Activated CD4-positive, alpha-beta T cell treated with anti-CD3 and anti-CD28 coated beads for 48 hours (primary cell): Measurements from ENCODE around the gene SLC43A3.
A peak's percentile ranks its signal among the peaks of the same experiment; 100 is the strongest.

Experiments used
- DNase-seq: peaks from one replicate; pipeline ENCODE4 v3.0.0-alpha.2; 2020

Gene SLC43A3

GRCh38 chr11:57426439-57426928 lies 437 bp downstream of the SLC43A3 start:
- DNase-seq, result peak; percentile 28

- DNase-seq, result peak; percentile 31
Observed at GRCh38 chr11:57425565-57426438, 1.1 kb downstream of the SLC43A3 start.

DNA sequence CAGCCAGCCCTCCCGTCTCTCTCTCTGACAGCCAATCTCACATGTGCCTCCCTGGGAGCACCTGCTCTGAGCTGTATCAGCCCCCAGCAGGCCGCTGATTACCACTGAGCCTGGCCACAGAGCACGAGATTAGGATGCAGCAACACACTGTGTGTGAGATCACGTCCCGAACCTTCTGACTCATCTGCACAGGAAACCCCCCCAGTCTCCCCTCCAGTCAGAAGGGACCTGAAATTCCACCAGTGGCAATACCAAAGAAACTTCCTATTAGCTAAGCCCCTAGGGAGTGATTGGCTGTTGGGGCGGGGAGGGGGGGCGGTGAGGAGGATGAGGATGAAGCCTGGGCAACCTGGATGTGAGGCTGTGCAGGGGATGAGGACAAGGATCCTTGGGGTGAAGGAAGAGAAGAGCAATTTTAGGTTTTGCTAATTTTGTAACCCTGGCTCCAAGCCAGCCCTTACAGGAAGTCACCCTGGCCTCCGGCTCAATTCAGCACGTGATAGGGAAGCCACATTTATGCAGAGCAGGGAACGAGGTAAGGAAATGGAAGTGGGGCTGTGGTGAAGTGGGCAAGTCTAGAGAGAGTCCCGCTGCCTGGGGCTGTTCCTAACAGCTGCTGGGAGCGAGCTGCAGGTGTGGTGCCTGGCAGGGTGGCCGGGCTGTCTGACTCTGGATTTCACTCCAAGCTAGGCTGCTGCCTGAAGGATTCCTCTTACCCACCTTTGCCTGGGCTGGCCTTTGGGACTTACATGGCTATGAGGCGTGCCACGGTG lies 1.9 kb downstream of the SLC43A3 start:
- DNase-seq, result peak; percentile 92

GRCh38 chr11:57424137-57424791 lies 2.7 kb downstream of the SLC43A3 start:
- no peak for DNase-seq

GRCh38 chr11:57422669-57423068 lies 4.3 kb downstream of the SLC43A3 start:
- DNase-seq, result no peak

GRCh38 chr11:57421805-57422204 lies 5.1 kb downstream of the SLC43A3 start:
- DNase-seq, result no peak

GRCh38 chr11:57421066-57421465 lies 5.9 kb downstream of the SLC43A3 start:
- DNase-seq, result no peak

GRCh38 chr11:57419146-57419545 lies 7.8 kb downstream of the SLC43A3 start:
- DNase-seq, result no peak

DNA sequence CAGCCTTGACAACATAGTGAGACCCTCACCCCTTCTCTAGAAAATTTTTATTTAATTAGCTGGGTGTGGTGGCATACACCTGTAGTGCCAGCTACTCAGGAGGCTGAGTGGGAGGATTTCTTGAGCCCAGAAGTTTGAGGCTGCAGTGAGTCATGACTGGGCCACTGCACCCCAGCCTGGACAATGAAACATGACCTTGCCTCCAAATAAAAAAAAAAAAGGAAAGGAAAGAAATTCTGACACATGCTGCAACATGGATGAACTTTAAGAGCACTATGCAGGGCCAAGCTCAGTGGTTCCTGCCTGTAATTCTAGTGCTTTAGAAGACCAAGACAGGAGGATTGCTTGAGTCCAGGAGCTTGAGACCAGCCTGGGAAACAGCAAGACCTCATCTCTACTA lies 8.8 kb downstream of the SLC43A3 start:
- DNase-seq, result no peak

DNA sequence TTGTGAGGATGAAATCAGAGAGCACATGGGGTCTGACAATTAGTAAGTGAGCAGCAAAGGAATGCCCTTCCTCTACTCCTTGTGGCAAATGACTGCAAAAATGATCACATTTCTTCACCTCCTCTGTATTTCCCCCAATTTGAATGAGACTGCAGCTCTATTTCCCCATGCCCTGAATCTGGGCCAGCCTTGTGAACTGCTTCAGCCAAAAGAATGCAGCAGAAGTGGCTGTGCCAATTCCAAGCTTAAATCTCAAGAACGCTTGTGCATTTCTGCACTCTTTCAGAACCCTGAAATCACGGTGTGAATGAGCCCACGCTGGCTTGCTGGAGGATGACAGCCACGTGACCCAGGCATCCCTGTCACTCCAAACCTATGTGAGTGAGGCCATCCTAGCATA lies 9.9 kb downstream of the SLC43A3 start:
- no peak for DNase-seq

- DNase-seq, result no peak
Observed at GRCh38 chr11:57416436-57416835, 10.5 kb downstream of the SLC43A3 start.

- no peak for DNase-seq
Observed at GRCh38 chr11:57414612-57415212, 12.2 kb downstream of the SLC43A3 start.

DNA sequence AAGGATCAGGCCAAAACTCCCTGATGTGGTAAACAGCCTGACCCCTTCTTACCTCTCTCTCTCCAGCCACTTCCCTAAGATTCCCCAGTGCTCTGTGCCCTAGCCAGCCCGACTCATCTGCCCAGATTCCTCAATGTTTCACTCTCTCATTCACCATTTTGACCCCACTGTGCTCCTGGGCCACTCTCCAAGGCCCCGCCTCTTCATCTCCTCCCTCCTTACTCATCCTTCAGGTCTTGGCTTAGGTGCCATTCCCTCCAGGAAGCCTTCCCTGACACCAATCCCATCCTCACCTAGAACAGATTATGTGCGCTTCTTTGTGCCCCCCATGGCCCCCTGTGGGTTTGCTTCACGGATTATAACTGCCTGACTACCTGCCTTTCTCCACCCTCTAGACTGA lies 13.2 kb downstream of the SLC43A3 start:
- no peak for DNase-seq

GRCh38 chr11:57410287-57410686 lies 16.6 kb downstream of the SLC43A3 start:
- no peak for DNase-seq

GRCh38 chr11:57409321-57410100 lies 17.4 kb downstream of the SLC43A3 start:
- DNase-seq, result no peak

DNA sequence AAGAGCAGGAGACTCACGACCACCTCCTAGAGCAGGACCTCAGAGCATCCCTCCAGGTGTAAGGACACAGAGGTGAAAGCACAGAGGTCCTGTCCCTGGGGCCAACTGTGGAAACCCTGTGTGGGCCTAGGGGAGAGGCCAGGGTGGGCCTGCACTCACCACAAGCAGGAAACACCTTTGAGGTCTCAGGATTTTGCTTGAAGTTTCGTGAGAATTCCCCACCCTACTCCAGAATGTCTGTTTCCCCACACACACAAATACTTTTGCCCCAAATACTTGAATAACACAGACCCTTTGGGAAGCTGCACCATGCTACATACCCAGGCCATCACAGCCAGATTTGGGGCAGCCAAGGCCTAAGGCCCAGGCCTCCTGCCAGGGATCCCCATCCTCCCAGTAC lies 18.1 kb downstream of the SLC43A3 start:
- DNase-seq, result no peak

DNA sequence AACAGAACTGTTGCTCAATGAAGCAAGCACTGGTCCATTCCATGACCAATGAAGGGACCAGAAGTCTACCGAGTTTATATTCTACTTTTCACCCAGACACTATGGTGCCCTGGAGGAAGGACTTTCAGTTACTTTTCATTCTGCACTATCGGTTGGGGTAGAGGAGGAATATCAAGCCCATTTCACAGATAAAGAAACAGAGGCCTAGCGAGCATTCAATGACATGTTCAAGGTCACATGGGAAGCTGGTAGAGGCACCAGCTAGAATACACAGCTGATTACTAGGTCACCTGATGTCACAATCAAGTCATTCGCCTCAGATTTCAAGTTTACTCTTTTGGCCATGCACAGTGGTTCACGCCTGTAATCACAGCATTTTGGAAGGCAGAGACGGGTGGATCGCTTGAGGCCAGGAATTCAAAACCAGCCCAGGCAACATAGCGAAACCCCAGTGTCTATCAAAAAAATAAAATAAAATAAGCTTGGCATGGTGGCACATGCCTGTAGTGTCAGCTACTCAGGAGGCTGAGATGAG lies 18.9 kb downstream of the SLC43A3 start:
- no peak for DNase-seq

- DNase-seq, result no peak
Observed at GRCh38 chr11:57407010-57407920, 19.7 kb downstream of the SLC43A3 start.

DNA sequence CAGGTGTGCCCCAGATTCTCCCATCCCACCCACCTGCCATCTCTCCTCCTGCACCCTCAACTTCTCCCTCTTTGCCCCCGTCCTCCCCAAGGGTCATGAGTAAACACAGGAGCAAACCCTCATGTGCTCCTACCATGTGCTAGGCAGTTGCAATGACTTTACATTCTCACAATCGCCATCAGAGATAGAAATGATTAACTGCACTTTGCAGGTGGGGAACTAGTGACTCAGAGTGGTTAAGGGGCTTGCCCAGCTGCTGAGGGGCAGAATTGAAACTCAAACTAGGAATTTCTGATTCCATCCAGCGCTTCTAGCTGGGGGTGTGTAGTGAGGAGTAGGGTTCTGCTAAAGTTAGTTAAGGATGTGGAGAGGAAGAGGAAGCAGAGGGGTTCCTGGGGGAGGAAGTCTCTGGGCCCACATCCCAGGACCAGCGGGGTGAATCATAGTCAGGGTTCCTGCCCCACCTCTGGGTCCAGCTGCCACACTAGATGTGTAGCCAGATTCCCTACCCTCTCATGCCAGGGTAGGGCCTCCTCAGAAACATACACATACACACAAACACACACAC lies 20.5 kb downstream of the SLC43A3 start:
- peak; percentile 55 for DNase-seq

DNA sequence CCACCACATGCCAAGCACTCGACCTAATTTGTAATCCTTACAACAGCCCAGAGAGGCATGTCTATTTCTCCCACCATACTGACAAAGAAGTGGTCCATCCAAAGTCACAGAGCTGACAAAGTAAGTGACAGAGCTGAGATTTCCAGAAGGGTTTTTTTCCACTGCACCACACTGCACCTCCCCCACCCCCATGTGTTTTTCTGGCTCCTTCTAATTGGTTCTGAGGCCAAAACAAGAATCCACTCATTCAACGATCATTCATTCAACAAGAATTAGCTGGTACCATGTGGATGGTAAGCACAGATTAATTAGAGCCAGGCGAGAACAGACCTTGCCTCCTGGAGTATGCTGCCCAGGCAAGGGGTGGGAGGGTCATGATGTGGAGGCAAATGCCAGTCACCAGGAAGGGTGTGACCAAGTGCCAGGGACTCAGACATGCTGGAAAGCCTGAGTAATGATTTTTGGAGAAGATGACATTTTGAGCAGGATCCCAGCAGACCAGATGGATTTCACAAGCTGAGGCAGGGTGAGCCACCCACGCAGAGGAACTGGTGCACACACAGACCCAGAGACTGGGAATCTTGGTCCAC lies 21.6 kb downstream of the SLC43A3 start:
- DNase-seq, result peak; percentile 24
